Motor neuron (in vitro differentiated cells): ENCODE data around the gene SLC45A1. TPM values are rescaled to one million over a fixed set of nuclear protein-coding genes. Genes with fewer than 3 reads are reported as not detected.

Experiments
- ATAC-seq, 8 experiments: fragments of 200-7000 bp; cut with Tn5 transposase; replicated peaks in 6 of 8; 2 replicates each; pipeline ENCODE4 v1.8.0; 2021; ENCODE audit warnings: mild to moderate bottlenecking in 8 of 8, moderate library complexity in 8 of 8
- H3K27ac ChIP-seq, 2 donors: fragments of 250-450 bp; sonication (Bioruptor Pico); 2 replicates each; pipeline ENCODE4 v1.9.0; 2021; ENCODE audit warnings: antibody characterized with exemption in 2 of 2, mild to moderate bottlenecking in 2 of 2, moderate library complexity in 1 of 2
- H3K4me1 ChIP-seq, 2 donors: fragments of 250-450 bp; sonication (Bioruptor Pico); replicated peaks in 1 of 2; 2 replicates each; pipeline ENCODE4 v1.6.1; 2021; ENCODE audit warnings: antibody characterized with exemption in 2 of 2, mild to moderate bottlenecking in 2 of 2, moderate library complexity in 1 of 2
- H3K4me3 ChIP-seq, 5 donors: fragments of 250-450 bp; sonication (Bioruptor Pico); 2 replicates each; pipeline ENCODE4 v1.9.0; 2021; ENCODE audit warnings: antibody characterized with exemption in 5 of 5, mild to moderate bottlenecking in 5 of 5, moderate library complexity in 4 of 5
- WGBS, 10 experiments: fragments of 450-650 bp; shearing (Covaris generic); methylation state at CpG; one replicate each; pipeline ENCODE4 v1.0.0; 2022; 5-methylcytosine and 5-hydroxymethylcytosine counted together
- in situ Hi-C, 9 experiments: fragments of 400-800 bp; cut with MboI; loops; one replicate each; pipeline ENCODE4 v1.15.0; 2021; ENCODE audit warnings: low sequenced_read_pairs in 9 of 9, low pct_unique_long_range_greater_than_20kb in 2 of 9; ENCODE audit not compliant: unreplicated experiment in 9 of 9
- total RNA-seq, 8 experiments: library from RNA; unstranded; fragments of 300-600 nt; gene quantifications; 2 replicates each; pipeline versions ENCODE4 v1.2.3 to v1.2.4, GENCODE V29; 2022

The SLC45A1 gene
- total RNA-seq, 8 experiments from 2014 or later = 0.17 to 8.4 (median 5.2) TPM

- in situ Hi-C loops = no loop called here
- peak in 4 of 8 experiments; percentile 3 to 12 (median 7) for ATAC-seq
- H3K27ac ChIP-seq = peak overlapping the region in 1 of 2 donors; percentile 10
- no peak overlapping the region for H3K4me3 ChIP-seq
- 89 to 100% (median 93%) methylated on average over 2 to 13 of the region's 21 CpGs; no CpG with 5 or more reads in 3 of the 10 experiments for WGBS, 10 experiments
- no peaks in the 10 kb centered on the region for H3K4me1 ChIP-seq
These were observed 43.4 kb downstream of the SLC45A1 start for GRCh38 chr1:8361198-8361849.

GRCh38 chr1:8362701-8363101 is 44.8 kb downstream of the SLC45A1 start:
- ATAC-seq = no peak
- Histone ChIP-seq H3K27ac (no peak overlapping the region), H3K4me1 (peaks cover 3 to 9% of the 10 kb centered on the region in 2 donors), H3K4me3 (no peak overlapping the region)
- WGBS, 10 experiments = 80 to 96% (median 92%) methylated on average over 1 to 13 of the region's 13 CpGs; no CpG with 5 or more reads in 2 of the 10 experiments
- in situ Hi-C loops = no loop called here

- H3K27ac ChIP-seq = no peak overlapping the region
- in situ Hi-C loops = no loop called here
- no peak for ATAC-seq
- H3K4me1 ChIP-seq = peaks cover 3 to 13% of the 10 kb centered on the region in 2 donors
- WGBS, 10 experiments = 80 to 100% (median 90%) methylated on average over 1 to 8 of the region's 8 CpGs; no CpG with 5 or more reads in 1 of the 10 experiments
- H3K4me3 ChIP-seq = no peak overlapping the region
These were observed 45.4 kb downstream of the SLC45A1 start for GRCh38 chr1:8363186-8363766.

- 75 to 100% (median 80%) methylated on average over 1 to 11 of the region's 18 CpGs; no CpG with 5 or more reads in 3 of the 10 experiments for WGBS, 10 experiments
- in situ Hi-C loops = no loop called here
- H3K4me3 ChIP-seq = no peak overlapping the region
- H3K4me1 ChIP-seq = peaks cover 4 to 16% of the 10 kb centered on the region in 2 donors
- H3K27ac ChIP-seq = no peak overlapping the region
- ATAC-seq = no peak
These were observed 45.9 kb downstream of the SLC45A1 start for GRCh38 chr1:8363767-8364301.

- Histone ChIP-seq H3K4me1 (peaks cover 14 to 26% of the 10 kb centered on the region in 2 donors), H3K27ac (no peak overlapping the region), H3K4me3 (no peak overlapping the region)
- WGBS, 10 experiments = 60 to 96% (median 93%) methylated on average over 2 to 22 of the region's 29 CpGs; no CpG with 5 or more reads in 3 of the 10 experiments
- peak in 3 of 8 experiments; percentile 5 to 82 (median 59) for ATAC-seq
- in situ Hi-C loops = no loop called here
These were observed 46.9 kb downstream of the SLC45A1 start for GRCh38 chr1:8364528-8365442.

GRCh38 chr1:8365661-8366362 is 47.9 kb downstream of the SLC45A1 start:
- 58 to 98% (median 92%) methylated on average over 1 to 13 of the region's 24 CpGs; no CpG with 5 or more reads in 2 of the 10 experiments for WGBS, 10 experiments
- H3K4me3 ChIP-seq = no peak overlapping the region
- H3K4me1 ChIP-seq = peaks cover 22 to 33% of the 10 kb centered on the region in 2 donors
- ATAC-seq = no peak
- no peak overlapping the region for H3K27ac ChIP-seq
- in situ Hi-C loops = no loop called here

- Histone ChIP-seq H3K4me1 (peaks cover 40 to 52% of the 10 kb centered on the region in 2 donors), H3K27ac (no peak overlapping the region), H3K4me3 (no peak overlapping the region)
- WGBS, 10 experiments = 78 to 100% (median 92%) methylated on average over 1 to 7 of the region's 8 CpGs; no CpG with 5 or more reads in 2 of the 10 experiments
- ATAC-seq = no peak
- in situ Hi-C loops = no loop called here
These were observed 49.8 kb downstream of the SLC45A1 start for GRCh38 chr1:8367571-8368194.

- H3K27ac ChIP-seq = peak overlapping the region in 1 of 2 donors; percentile 65
- ATAC-seq = no peak
- in situ Hi-C loops = no loop called here
- 51 to 100% (median 85%) methylated on average over 1 to 5 of the region's 5 CpGs; no CpG with 5 or more reads in 1 of the 10 experiments for WGBS, 10 experiments
- no peak overlapping the region for H3K4me3 ChIP-seq
- peaks cover 54 to 66% of the 10 kb centered on the region in 2 donors for H3K4me1 ChIP-seq
These were observed 51.2 kb downstream of the SLC45A1 start for GRCh38 chr1:8368956-8369639.

- WGBS, 10 experiments = 0 to 97% (median 22%) methylated on average over 3 to 14 of the region's 14 CpGs
- Histone ChIP-seq H3K27ac (peak overlapping the region; percentile 65 to 70), H3K4me1 (peaks cover 60 to 74% of the 10 kb centered on the region in 2 donors), H3K4me3 (peak overlapping the region in 3 of 5 donors; percentile 1 to 8 (median 4))
- ATAC-seq = peak in 5 of 8 experiments; percentile 70 to 85 (median 77)
- in situ Hi-C loops = no loop called here
These were observed 52.4 kb downstream of the SLC45A1 start for GRCh38 chr1:8370046-8370881.

- Histone ChIP-seq H3K4me3 (no peak overlapping the region), H3K4me1 (peaks cover 61 to 74% of the 10 kb centered on the region in 2 donors), H3K27ac (peak overlapping the region; percentile 68 to 70)
- in situ Hi-C loops = no loop called here
- 0 to 27% (median 20%) methylated on average over 1 to 5 of the region's 5 CpGs; no CpG with 5 or more reads in 3 of the 10 experiments for WGBS, 10 experiments
- peak in 6 of 8 experiments; percentile 22 to 76 (median 63) for ATAC-seq
These were observed 53.0 kb downstream of the SLC45A1 start for GRCh38 chr1:8370905-8371315.
